WI38 (cell line): ENCODE results near the gene OR1L8.
"Not testable (repeated sequence)": the region's sequence is repeated elsewhere in the genome, so short reads cannot be mapped to it uniquely, and the experiment has no call there.

Source experiments
- H3K4me3 ChIP-seq: 2 replicates; pipeline ENCODE4 v1.5.1; 2011; ENCODE audit warnings: low read depth, mild to moderate bottlenecking, control low read depth, low read length
- CTCF ChIP-seq: IDR thresholded peaks from 2 replicates; pipeline ENCODE4 v1.5.1; 2012; ENCODE audit warnings: low read depth, mild to moderate bottlenecking, control low read depth, low read length

The OR1L8 gene

GRCh38 chr9:122538757-122539156, 44.4 kb downstream of the OR1L8 start:
- TF ChIP-seq CTCF: no peak
- no peak overlapping the region for H3K4me3 ChIP-seq

GRCh38 chr9:122537066-122537465, 46.1 kb downstream of the OR1L8 start:
- H3K4me3 ChIP-seq: not testable (repeated sequence)

- TF ChIP-seq CTCF: no peak
- H3K4me3 ChIP-seq: no peak overlapping the region
Measured at GRCh38 chr9:122536134-122536533, 47.0 kb downstream of the OR1L8 start.

GRCh38 chr9:122531157-122531556, 52.0 kb downstream of the OR1L8 start:
- not testable (repeated sequence) for H3K4me3 ChIP-seq

GRCh38 chr9:122527193-122527592, 56.0 kb downstream of the OR1L8 start, which contains the start of gene OR1N1:
OR1N1 (minus strand) TSS chr9:122527293; CDS start chr9:122527293, 0 bp downstream.
- TF ChIP-seq CTCF: no peak

GRCh38 chr9:122526602-122527001, 56.6 kb downstream of the OR1L8 start:
- TF ChIP-seq CTCF: no peak
- no peak overlapping the region for H3K4me3 ChIP-seq

More at GRCh38 chr9:122527193-122527592, 56.0 kb downstream of the OR1L8 start, which contains the start of gene OR1N1:
- no peak within 1 kb of the TSS for H3K4me3 ChIP-seq

- no peak overlapping the region for H3K4me3 ChIP-seq
- no peak for TF ChIP-seq CTCF
Measured at GRCh38 chr9:122519376-122519775, 63.8 kb downstream of the OR1L8 start.

- TF ChIP-seq CTCF: no peak
- no peak within 1 kb of the TSS for H3K4me3 ChIP-seq
Measured at GRCh38 chr9:122518841-122519240, 64.3 kb downstream of the OR1L8 start, which contains the start of gene OR1J4. OR1J4 (plus strand) TSS chr9:122519141; CDS start chr9:122519141, 0 bp downstream.

- no peak overlapping the region for H3K4me3 ChIP-seq
- TF ChIP-seq CTCF: no peak
Measured at GRCh38 chr9:122518226-122518625, 65.0 kb downstream of the OR1L8 start.
